Spinal cord (tissue), 10 donors: ENCODE data around the gene ARID3A. TPM values are rescaled to one million over a fixed set of nuclear protein-coding genes. Genes with fewer than 3 reads are reported as not detected.
"Not testable (repeated sequence)": the region's sequence is repeated elsewhere in the genome, so short reads cannot be mapped to it uniquely, and the experiment has no call there.

Experiments used
- DNase-seq, 6 donors: peaks; one replicate each; pipeline versions ENCODE4 v3.0.0 to v3.0.0-alpha.2; 2013 to 2015; ENCODE audit warnings: low spot score in 6 of 6, low read depth in 4 of 6
- H3K27ac ChIP-seq: one replicate; pipeline ENCODE4 v1.5.1; 2013; ENCODE audit warnings: low read depth, low read length, control low read depth
- H3K27me3 ChIP-seq: one replicate; pipeline ENCODE4 v1.6.1; 2013; ENCODE audit warnings: low read length; ENCODE audit not compliant: control insufficient read depth, insufficient read depth
- H3K36me3 ChIP-seq: one replicate; pipeline ENCODE4 v1.6.1; 2013; ENCODE audit warnings: low read length; ENCODE audit not compliant: control insufficient read depth, insufficient read depth
- H3K4me1 ChIP-seq: one replicate; pipeline ENCODE4 v1.6.1; 2013; ENCODE audit warnings: low read length; ENCODE audit not compliant: control insufficient read depth, insufficient read depth
- H3K4me3 ChIP-seq: one replicate; pipeline ENCODE4 v1.5.1; 2013; ENCODE audit warnings: low read depth, low read length, control low read depth
- H3K9me3 ChIP-seq: one replicate; pipeline ENCODE4 v1.6.1; 2013; ENCODE audit warnings: low read length; ENCODE audit not compliant: control insufficient read depth, insufficient read depth
- WGBS: methylation state at CpG from one replicate; pipeline ENCODE4 v1.1.5; 2013; ENCODE audit warnings: missing lambda C conversion rate; ENCODE audit not compliant: insufficient coverage; 5-methylcytosine and 5-hydroxymethylcytosine counted together
- long read RNA-seq, 4 donors: transcript quantifications; one replicate each; lab custom pipeline, GENCODE V29; 2026
- polyA plus RNA-seq, 2 donors: library from polyadenylated mRNA; unstranded; fragments of 120-200 nt; gene quantifications; one replicate each; pipeline ENCODE4 v1.2.1, GENCODE V29; 2013; ENCODE audit not compliant: insufficient read length in 2 of 2
- total RNA-seq, 2 donors: library from RNA; depleted of rRNA in 1 of 2; stranded (reverse); fragments of 120-200 nt in 1 of 2; fragments of >200 nt in 1 of 2; gene quantifications; one replicate each; pipeline versions ENCODE4 v1.2.3 to v1.2.4, GENCODE V29; 2013 to 2014
- donor health status: healthy.

ARID3A gene, protein sequence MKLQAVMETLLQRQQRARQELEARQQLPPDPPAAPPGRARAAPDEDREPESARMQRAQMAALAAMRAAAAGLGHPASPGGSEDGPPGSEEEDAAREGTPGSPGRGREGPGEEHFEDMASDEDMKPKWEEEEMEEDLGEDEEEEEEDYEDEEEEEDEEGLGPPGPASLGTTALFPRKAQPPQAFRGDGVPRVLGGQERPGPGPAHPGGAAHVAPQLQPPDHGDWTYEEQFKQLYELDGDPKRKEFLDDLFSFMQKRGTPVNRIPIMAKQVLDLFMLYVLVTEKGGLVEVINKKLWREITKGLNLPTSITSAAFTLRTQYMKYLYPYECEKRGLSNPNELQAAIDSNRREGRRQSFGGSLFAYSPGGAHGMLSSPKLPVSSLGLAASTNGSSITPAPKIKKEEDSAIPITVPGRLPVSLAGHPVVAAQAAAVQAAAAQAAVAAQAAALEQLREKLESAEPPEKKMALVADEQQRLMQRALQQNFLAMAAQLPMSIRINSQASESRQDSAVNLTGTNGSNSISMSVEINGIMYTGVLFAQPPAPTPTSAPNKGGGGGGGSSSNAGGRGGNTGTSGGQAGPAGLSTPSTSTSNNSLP
- total RNA-seq = 10 to 100 TPM in 1 of 2 donors, 1 to 10 TPM in 1; 4.8 to 14.8 TPM
- polyA plus RNA-seq = 10 to 100 TPM in 1 of 2 donors, 1 to 10 TPM in 1; 7.2 to 10.5 TPM
- long read RNA-seq, donor 1 = 0 reads
- long read RNA-seq, donor 2 = 0 reads
- long read RNA-seq, donor 3 = 0 reads
- long read RNA-seq, donor 4 = 0 reads

DNA sequence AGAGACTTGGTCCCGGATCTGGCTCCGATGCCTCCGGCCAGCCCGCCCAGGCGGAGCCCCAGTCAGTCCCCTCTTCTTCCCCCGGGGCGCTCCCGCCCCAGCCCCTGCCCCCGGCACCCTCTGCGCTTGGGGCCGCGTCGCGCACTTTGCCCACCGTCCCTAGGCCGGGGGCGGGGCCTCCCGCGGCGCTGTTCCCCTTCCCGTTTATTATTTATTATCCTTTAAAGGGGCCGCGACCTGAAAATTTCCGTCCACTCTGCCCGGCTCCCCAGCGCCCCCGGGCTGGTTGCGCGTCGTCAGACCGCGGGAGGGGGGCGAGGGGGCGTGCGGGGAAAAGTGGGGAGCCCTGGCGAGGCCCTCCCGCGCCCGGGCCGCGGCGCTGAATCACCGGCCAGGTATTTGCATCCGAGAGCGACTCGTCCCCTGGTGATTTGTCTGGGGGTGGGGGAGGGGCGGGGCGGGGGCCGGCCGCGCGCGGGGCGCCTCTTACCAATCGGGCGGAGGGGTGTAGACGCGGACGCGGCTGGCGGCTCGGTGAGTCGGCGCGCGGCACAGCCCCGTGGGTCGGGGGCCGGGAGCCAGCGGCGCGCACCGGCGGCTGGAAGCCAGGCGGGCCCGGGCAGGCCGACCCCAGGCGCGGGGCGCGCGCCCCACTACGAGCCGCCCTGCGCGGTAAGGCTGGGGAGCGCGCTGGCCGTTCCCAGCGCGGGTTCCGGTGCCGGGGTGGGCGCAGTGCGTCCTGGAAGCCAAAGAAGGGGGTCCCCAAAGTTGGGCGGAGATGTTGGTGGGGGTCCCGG, at the start of gene ARID3A:
Gene ARID3A, plus strand, starts transcription at position 510 of the 797 bp plus-strand sequence. CDS start 3,494 bp downstream, outside the sequence.
- H3K9me3 ChIP-seq = no peaks in the 10 kb centered on the region
- peaks cover 6% of the 10 kb centered on the region for H3K27me3 ChIP-seq
- peak; percentile 62 to 95 (median 78) for DNase-seq
- peaks cover 44% of the 10 kb centered on the region for H3K4me1 ChIP-seq
- H3K27ac ChIP-seq = peak within 1 kb of the TSS; percentile 69
- H3K4me3 ChIP-seq = peak within 1 kb of the TSS; percentile 83
- peaks cover 25% of the 10 kb centered on the region for H3K36me3 ChIP-seq
- under 1% methylated on average over 81 of the region's 97 CpGs for WGBS

DNA sequence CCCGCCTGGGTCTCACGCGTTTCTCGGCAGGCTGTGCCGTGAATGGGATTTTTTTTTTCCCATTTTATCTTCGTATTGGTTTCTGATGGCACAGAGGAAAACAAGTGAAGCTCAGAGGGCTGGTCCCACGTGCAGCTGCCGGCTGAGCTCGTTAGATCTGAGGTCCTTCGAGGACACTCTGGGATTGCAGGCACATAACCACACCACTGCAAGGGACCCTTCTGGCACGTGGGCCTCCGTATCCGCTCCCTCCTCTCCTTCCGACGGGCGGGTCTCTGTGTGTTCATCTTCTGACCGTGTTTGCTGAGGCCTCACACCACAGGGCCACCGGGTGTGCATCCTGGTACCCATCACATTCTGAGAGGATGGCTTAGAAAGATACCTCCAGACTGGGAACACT, 49.7 kb upstream of the ARID3A start:
- Histone ChIP-seq H3K27ac (no peak overlapping the region), H3K27me3 (no peaks in the 10 kb centered on the region), H3K9me3 (no peaks in the 10 kb centered on the region), H3K36me3 (peaks cover 97% of the 10 kb centered on the region), H3K4me3 (no peak overlapping the region), H3K4me1 (peaks cover 4% of the 10 kb centered on the region)
- 80% methylated on average over 16 of the region's 18 CpGs for WGBS
- DNase-seq = no peak

DNA sequence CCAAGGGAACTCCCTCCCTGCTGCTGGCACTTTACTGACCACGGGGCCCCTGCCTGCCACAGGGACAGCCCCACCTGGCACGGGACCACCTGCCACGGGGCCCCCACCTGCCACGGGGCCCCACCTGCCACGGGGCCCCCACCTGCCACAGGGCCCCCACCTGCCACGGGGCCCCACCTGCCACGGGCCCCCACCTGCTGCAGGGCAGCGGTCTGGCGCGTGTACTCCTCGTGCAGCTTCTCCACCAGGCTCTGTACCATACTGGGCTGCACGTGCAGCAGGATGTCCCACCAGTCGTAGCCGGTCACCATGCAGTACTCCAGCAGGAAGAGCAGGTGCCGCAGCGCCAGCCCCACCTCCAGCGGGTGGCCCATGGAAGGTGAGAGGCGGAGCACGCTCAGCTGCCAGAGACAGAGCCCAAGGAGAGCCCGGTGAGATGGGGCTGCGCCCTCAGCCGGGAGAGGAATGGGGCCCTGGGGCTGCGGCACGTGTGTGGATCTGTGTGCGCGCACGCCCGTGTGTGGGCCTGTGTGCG, 49.0 kb upstream of the ARID3A start:
- Histone ChIP-seq H3K36me3 (peaks cover 97% of the 10 kb centered on the region), H3K27me3 (no peaks in the 10 kb centered on the region), H3K4me3 (no peak overlapping the region), H3K4me1 (no peaks in the 10 kb centered on the region), H3K27ac (no peak overlapping the region), H3K9me3 (no peaks in the 10 kb centered on the region)
- no peak for DNase-seq
- 96% methylated on average over 28 of the region's 29 CpGs for WGBS

DNA sequence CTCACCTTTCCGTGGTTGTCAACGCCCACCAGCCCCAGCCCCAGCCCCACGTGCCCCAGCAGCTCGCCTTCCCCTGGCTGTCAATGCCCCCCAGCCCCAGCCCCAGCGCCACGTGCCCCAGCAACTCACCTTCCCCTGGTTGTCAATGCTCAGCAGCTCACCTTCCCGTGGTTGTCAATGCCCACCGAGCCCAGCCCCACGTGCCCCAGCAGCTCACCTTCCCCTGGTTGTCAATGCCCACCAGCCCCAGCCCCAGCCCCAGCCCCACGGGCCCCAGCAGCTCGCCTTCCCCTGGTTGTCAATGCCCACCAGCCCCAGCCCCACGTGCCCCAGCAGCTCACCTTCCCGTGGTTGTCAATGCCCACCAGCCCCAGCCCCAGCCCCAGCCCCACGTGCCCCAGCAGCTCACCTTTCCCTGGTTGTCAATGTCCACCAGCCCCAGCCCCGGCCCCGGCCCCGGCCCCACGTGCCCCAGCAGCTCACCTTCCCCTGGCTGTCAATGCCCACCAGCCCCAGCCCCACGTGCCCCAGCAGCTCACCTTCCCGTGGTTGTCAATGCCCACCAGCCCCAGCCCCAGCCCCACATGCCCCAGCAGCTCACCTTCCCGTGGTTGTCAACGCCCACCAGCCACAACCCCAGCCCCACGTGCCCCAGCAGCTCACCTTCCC, 47.7 kb upstream of the ARID3A start:
- DNase-seq, H3K27ac ChIP-seq, H3K4me1 ChIP-seq, H3K4me3 ChIP-seq, H3K27me3 ChIP-seq, H3K9me3 ChIP-seq: not testable (repeated sequence)
- 94% methylated on average over 3 of the region's 23 CpGs for WGBS
- peaks cover 100% of the 10 kb centered on the region for H3K36me3 ChIP-seq

DNA sequence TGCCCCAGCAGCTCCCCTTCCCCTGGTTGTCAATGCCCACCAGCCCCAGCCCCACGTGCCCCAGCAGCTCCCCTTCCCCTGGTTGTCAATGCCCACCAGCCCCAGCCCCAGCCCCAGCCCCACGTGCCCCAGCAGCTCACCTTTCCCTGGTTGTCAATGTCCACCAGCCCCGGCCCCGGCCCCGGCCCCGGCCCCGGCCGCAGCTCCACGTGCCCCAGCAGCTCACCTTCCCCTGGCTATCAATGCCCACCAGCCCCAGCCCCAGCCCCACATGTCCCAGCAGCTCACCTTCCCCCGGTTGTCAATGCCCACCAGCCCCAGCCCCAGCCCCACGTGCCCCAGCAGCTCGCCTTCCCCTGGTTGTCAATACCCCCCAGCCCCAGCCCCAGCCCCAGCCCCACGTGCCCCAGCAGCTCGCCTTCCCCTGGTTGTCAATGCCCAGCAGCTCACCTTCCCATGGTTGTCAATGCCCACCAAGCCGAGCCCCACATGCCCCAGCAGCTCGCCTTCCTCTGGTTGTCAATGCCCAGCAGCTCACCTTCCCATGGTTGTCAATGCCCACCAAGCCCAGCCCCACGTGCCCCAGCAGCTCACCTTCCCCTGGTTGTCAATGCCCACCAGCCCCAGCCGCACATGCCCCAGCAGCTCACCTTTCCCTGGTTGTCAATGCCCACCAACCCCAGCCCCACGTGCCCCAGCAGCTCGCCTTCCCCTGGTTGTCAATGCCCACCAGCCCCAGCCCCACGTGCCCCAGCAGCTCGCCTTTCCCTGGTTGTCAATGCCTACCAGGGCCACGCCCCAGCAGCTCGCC, 46.9 kb upstream of the ARID3A start:
- peaks cover 100% of the 10 kb centered on the region for H3K36me3 ChIP-seq
- not testable (repeated sequence) for H3K27ac ChIP-seq, H3K27me3 ChIP-seq, H3K4me1 ChIP-seq, H3K4me3 ChIP-seq, H3K9me3 ChIP-seq, DNase-seq
- 88% methylated on average over 16 of the region's 24 CpGs for WGBS

DNA sequence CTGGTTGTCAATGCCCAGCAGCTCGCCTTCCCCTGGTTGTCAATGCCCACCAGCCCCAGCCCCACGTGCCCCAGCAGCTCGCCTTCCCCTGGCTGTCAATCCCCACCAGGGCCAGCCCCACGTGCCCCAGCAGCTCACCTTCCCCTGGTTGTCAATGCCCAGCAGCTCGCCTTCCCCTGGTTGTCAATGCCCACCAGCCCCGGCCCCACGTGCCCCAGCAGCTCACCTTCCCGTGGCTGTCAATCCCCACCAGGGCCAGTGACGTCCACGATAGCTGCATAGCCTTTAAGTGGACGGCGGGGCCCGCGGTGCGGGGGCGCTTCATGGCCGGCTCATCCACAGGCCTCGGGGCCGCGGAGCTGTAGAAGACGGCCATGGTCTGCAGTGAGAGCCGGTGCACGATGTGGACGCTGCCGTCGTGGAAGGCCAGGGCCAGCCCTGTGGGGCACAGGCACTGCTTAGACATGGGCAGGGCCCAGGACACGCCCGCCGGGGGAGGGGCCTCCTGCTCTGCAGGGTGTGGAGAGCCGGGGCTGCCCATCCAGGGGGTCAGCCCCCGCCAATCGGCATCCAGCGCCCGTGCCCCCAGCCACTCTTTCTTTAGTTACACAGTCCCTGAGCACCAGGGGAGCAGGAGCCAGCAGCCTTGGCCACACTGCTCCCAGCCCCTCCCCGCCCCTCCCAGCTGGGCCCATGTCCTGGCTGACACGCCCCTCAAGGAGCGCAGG, 46.0 kb upstream of the ARID3A start:
- no peaks in the 10 kb centered on the region for H3K27me3 ChIP-seq
- H3K9me3 ChIP-seq = no peaks in the 10 kb centered on the region
- WGBS = 89% methylated on average over 31 of the region's 37 CpGs
- peaks cover 100% of the 10 kb centered on the region for H3K36me3 ChIP-seq
- no peak for DNase-seq
- no peak overlapping the region for H3K4me3 ChIP-seq
- no peaks in the 10 kb centered on the region for H3K4me1 ChIP-seq
- no peak overlapping the region for H3K27ac ChIP-seq

DNA sequence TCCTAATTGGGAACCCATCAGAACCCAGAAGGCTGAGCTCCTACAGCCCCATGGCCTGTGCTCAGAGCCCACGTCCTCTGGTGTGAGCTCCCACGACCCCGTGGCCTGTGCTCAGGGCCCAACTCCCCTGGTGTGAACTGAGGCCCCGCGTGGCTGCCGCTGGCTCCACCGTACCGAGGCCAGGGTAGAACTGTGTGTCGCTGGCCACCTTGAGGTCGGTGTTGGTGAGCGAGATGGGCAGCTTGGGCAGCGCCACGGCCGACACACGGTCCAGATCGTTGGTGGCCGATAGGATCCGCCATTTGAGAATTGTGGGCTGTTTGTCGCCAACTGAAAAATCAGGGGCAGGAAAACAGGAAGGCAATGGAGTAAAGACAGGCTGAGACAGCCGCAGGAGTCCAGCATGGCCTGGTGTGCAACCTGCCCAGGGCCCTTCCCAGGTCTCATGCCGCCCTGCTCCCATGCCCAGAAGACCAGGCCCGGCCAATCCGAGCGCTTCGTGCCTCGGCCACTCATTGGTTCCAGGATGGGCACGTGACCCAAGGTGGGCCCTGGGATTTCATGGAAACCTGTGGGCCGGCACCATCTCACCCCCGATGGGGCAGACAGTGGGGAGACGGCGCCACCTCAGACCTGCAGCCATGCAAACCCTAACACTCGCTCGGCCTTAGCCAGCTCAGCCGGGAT, 44.3 kb upstream of the ARID3A start:
- no peak overlapping the region for H3K27ac ChIP-seq
- no peaks in the 10 kb centered on the region for H3K9me3 ChIP-seq
- H3K4me3 ChIP-seq = no peak overlapping the region
- H3K4me1 ChIP-seq = peaks cover 3% of the 10 kb centered on the region
- 97% methylated on average over 34 of the region's 34 CpGs for WGBS
- DNase-seq = no peak
- H3K27me3 ChIP-seq = no peaks in the 10 kb centered on the region
- H3K36me3 ChIP-seq = peaks cover 100% of the 10 kb centered on the region
